Liver (tissue), 9 donors: Measurements from ENCODE around the gene ULK4. TPM values are rescaled to one million over a fixed set of nuclear protein-coding genes. Genes with fewer than 3 reads are reported as not detected.

Source experiments
- DNase-seq: peaks from one replicate; pipeline ENCODE4 v3.0.0-alpha.2; 2017; ENCODE audit warnings: low spot score
- H3K27ac ChIP-seq, 2 donors: one replicate each; pipeline ENCODE4 v1.7.0; 2013; ENCODE audit warnings: inconsistent platforms in 2 of 2, low read length in 2 of 2, control low read depth in 1 of 2, low read depth in 1 of 2, mild to moderate bottlenecking in 1 of 2
- H3K27me3 ChIP-seq, 4 donors: one replicate each; pipeline versions ENCODE4 v1.6.1 to v1.7.0; 2013; ENCODE audit warnings: low read length in 3 of 4, inconsistent platforms in 1 of 4, mild to moderate bottlenecking in 1 of 4, moderate library complexity in 1 of 4; ENCODE audit not compliant: control insufficient read depth in 4 of 4, insufficient read depth in 4 of 4
- H3K36me3 ChIP-seq, 4 donors: one replicate each; pipeline versions ENCODE4 v1.6.1 to v1.7.0; 2013; ENCODE audit warnings: low read length in 3 of 4, mild to moderate bottlenecking in 3 of 4, low read depth in 1 of 4, moderate library complexity in 1 of 4; ENCODE audit not compliant: control insufficient read depth in 4 of 4, insufficient read depth in 3 of 4
- H3K4me1 ChIP-seq, 4 donors: one replicate each; pipeline versions ENCODE4 v1.6.1 to v1.7.0; 2013; ENCODE audit warnings: low read length in 3 of 4, mild to moderate bottlenecking in 3 of 4, moderate library complexity in 1 of 4; ENCODE audit not compliant: control insufficient read depth in 4 of 4, insufficient read depth in 4 of 4
- H3K4me3 ChIP-seq, 3 donors: one replicate each; pipeline versions ENCODE4 v1.6.1 to v1.7.0; 2013; ENCODE audit warnings: low read length in 3 of 3, control low read depth in 1 of 3, low read depth in 1 of 3, mild to moderate bottlenecking in 1 of 3
- H3K9ac ChIP-seq, 2 donors: one replicate each; pipeline ENCODE4 v1.7.0; 2013; ENCODE audit warnings: low read length in 2 of 2, mild to moderate bottlenecking in 2 of 2, moderate library complexity in 2 of 2, control low read depth in 1 of 2, low read depth in 1 of 2
- H3K9me3 ChIP-seq, 4 donors: one replicate each; pipeline versions ENCODE4 v1.6.1 to v1.7.0; 2013; ENCODE audit warnings: low read length in 3 of 4; ENCODE audit not compliant: control insufficient read depth in 4 of 4
- EGR1 ChIP-seq, 2 donors: IDR thresholded peaks; 2 replicates each; pipeline ENCODE4 v1.6.1; 2016 to 2018; ENCODE audit warnings: antibody characterized with exemption in 2 of 2, low read depth in 2 of 2
- FOXA1 ChIP-seq: IDR thresholded peaks from 2 replicates; pipeline ENCODE4 v1.6.1; 2016; ENCODE audit warnings: antibody characterized with exemption
- FOXA2 ChIP-seq: IDR thresholded peaks from 2 replicates; pipeline ENCODE4 v1.6.1; 2016; ENCODE audit warnings: antibody characterized with exemption
- GABPA ChIP-seq, 2 donors: IDR thresholded peaks in 1 of 2; conservative IDR thresholded peaks in 1 of 2; 2 replicates each; pipeline ENCODE4 v1.6.1; 2016; ENCODE audit warnings: antibody characterized with exemption in 2 of 2, mild to moderate bottlenecking in 1 of 2, moderate library complexity in 1 of 2
- HNF4A ChIP-seq, 2 donors: conservative IDR thresholded peaks; 2 replicates each; pipeline ENCODE4 v1.6.1; 2016; ENCODE audit warnings: antibody characterized with exemption in 2 of 2, mild to moderate bottlenecking in 2 of 2
- JUND ChIP-seq, 2 donors: IDR thresholded peaks; 2 replicates each; pipeline ENCODE4 v1.6.1; 2016; ENCODE audit warnings: antibody characterized with exemption in 2 of 2
- MAX ChIP-seq: IDR thresholded peaks from 2 replicates; pipeline ENCODE4 v1.6.1; 2016; ENCODE audit warnings: antibody characterized with exemption
- NR2F2 ChIP-seq: IDR thresholded peaks from 2 replicates; pipeline ENCODE4 v1.6.1; 2016; ENCODE audit warnings: antibody characterized with exemption
- RAD21 ChIP-seq, 2 donors: IDR thresholded peaks; 2 replicates each; pipeline ENCODE4 v1.6.1; 2016; ENCODE audit warnings: antibody characterized with exemption in 2 of 2, mild to moderate bottlenecking in 2 of 2
- REST ChIP-seq: IDR thresholded peaks from 2 replicates; pipeline ENCODE4 v1.6.1; 2016; ENCODE audit warnings: antibody characterized with exemption, mild to moderate bottlenecking
- RXRA ChIP-seq, 2 donors: IDR thresholded peaks; 2 replicates each; pipeline ENCODE4 v1.6.1; 2017 to 2018; ENCODE audit warnings: antibody characterized with exemption in 2 of 2, mild to moderate bottlenecking in 1 of 2
- SP1 ChIP-seq: IDR thresholded peaks from 2 replicates; pipeline ENCODE4 v1.6.1; 2018; ENCODE audit warnings: antibody characterized with exemption, mild to moderate bottlenecking
- TAF1 ChIP-seq: conservative IDR thresholded peaks from 2 replicates; pipeline ENCODE4 v1.6.1; 2016; ENCODE audit warnings: antibody characterized with exemption, mild to moderate bottlenecking
- WGBS: extraction: QIAGEN DNeasy Blood & Tissue Kit; methylation state at CpG from one replicate; pipeline ENCODE4 v1.1.7; 2013; 5-methylcytosine and 5-hydroxymethylcytosine counted together
- polyA plus RNA-seq, 2 donors: library from polyadenylated mRNA; stranded (reverse) in 1 of 2; unstranded in 1 of 2; fragments of 200-250 nt in 1 of 2; fragments of >200 nt in 1 of 2; fragmentation: Nextera tagmentation in 1 of 2; extraction: Ambion mirVana in 1 of 2; gene quantifications; one replicate each; pipeline versions ENCODE4 v1.2.1 to v1.2.3, GENCODE V29; 2013 to 2015
- total RNA-seq, 2 donors: library from RNA; depleted of rRNA; stranded (reverse); fragments of >200 nt; gene quantifications; one replicate each; pipeline ENCODE4 v1.2.3, GENCODE V29; 2014
- TF ChIP-seq, protein P1 (sequence below): IDR thresholded peaks from 2 replicates; pipeline ENCODE4 v1.6.1; 2016; ENCODE audit warnings: antibody characterized with exemption
- TF ChIP-seq, protein P2 (sequence below): IDR thresholded peaks from 2 replicates; pipeline ENCODE4 v1.6.1; 2016; ENCODE audit warnings: antibody characterized with exemption
- TF ChIP-seq, protein P3 (sequence below): fragments of 150-350 bp; IDR thresholded peaks from 2 replicates; pipeline ENCODE4 v1.5.1; 2017; ENCODE audit warnings: improper control_type of control experiment, low read depth, low read length; ENCODE audit not compliant: missing input control
- donor health status: healthy.
- donor health status: healthy.
- donor health status: healthy.
- donor health status: healthy.
- donor health status: healthy.

Gene ULK4
- total and polyA plus RNA-seq, 4 donors, result 1.1 to 11.5 (median 3.2) TPM

DNA sequence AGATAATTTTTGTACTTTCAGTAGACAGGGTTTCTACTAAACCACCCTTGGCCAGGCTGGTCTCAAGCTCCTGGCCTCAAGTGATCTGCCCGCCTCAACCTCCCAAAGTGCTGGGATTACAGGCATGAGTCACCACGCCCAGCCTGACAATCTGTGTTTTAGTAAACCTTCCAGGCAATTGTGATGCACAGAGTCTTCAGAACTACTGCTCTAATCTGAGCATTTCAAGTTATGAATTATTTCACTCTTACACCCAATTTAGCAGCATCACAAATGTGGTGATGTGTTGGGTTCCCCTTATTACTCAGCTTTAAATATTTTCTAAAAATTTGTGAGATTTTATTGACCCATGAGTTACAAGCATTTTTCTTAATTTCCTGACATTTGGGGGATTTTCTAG lies 94.4 kb downstream of the ULK4 start:
- H3K9me3 ChIP-seq, result no peaks in the 10 kb centered on the region
- WGBS, result 94% methylated on average over 2 of the region's 2 CpGs
- TF ChIP-seq FOXA2, result no peak
- no peak for TF ChIP-seq REST
- TF ChIP-seq EGR1 (IDR thresholded peaks at IDR 0.05; ENCODE audit: low read depth in 2 of 2), result no peak
- TF ChIP-seq, protein P1, sequence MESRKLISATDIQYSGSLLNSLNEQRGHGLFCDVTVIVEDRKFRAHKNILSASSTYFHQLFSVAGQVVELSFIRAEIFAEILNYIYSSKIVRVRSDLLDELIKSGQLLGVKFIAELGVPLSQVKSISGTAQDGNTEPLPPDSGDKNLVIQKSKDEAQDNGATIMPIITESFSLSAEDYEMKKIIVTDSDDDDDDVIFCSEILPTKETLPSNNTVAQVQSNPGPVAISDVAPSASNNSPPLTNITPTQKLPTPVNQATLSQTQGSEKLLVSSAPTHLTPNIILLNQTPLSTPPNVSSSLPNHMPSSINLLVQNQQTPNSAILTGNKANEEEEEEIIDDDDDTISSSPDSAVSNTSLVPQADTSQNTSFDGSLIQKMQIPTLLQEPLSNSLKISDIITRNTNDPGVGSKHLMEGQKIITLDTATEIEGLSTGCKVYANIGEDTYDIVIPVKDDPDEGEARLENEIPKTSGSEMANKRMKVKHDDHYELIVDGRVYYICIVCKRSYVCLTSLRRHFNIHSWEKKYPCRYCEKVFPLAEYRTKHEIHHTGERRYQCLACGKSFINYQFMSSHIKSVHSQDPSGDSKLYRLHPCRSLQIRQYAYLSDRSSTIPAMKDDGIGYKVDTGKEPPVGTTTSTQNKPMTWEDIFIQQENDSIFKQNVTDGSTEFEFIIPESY, result no peak
- TF ChIP-seq FOXA1, result no peak
- TF ChIP-seq HNF4A (conservative IDR thresholded peaks at IDR 0.05), result no peak

GRCh38 chr3:41866298-41866697 lies 95.6 kb downstream of the ULK4 start:
- H3K4me3 ChIP-seq, result no peak overlapping the region
- no peaks in the 10 kb centered on the region for H3K9me3 ChIP-seq
- H3K27ac ChIP-seq, result no peak overlapping the region
- WGBS, result 96% methylated on average over 6 of the region's 6 CpGs
- no peaks in the 10 kb centered on the region for H3K27me3 ChIP-seq
- H3K4me1 ChIP-seq, result no peaks in the 10 kb centered on the region
- TF ChIP-seq TAF1, result no peak
- TF ChIP-seq, protein P2, sequence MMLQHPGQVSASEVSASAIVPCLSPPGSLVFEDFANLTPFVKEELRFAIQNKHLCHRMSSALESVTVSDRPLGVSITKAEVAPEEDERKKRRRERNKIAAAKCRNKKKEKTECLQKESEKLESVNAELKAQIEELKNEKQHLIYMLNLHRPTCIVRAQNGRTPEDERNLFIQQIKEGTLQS, result no peak
- no peak for TF ChIP-seq MAX
- no peak for TF ChIP-seq HNF4A (conservative IDR thresholded peaks at IDR 0.05)
- no peak for TF ChIP-seq RAD21 (IDR thresholded peaks at IDR 0.05)
- no peak for TF ChIP-seq SP1
- no peak for TF ChIP-seq JUND (IDR thresholded peaks at IDR 0.05)
- TF ChIP-seq NR2F2, result no peak
- no peak for DNase-seq
- no peak overlapping the region for H3K9ac ChIP-seq
- no peaks in the 10 kb centered on the region for H3K36me3 ChIP-seq

More for the DNA sequence above, 94.4 kb downstream of the ULK4 start:
- H3K27ac ChIP-seq, result no peak overlapping the region
- H3K36me3 ChIP-seq, result no peaks in the 10 kb centered on the region
- H3K4me3 ChIP-seq, result no peak overlapping the region
- no peaks in the 10 kb centered on the region for H3K27me3 ChIP-seq
- no peaks in the 10 kb centered on the region for H3K4me1 ChIP-seq
- no peak overlapping the region for H3K9ac ChIP-seq
- DNase-seq, result no peak

DNA sequence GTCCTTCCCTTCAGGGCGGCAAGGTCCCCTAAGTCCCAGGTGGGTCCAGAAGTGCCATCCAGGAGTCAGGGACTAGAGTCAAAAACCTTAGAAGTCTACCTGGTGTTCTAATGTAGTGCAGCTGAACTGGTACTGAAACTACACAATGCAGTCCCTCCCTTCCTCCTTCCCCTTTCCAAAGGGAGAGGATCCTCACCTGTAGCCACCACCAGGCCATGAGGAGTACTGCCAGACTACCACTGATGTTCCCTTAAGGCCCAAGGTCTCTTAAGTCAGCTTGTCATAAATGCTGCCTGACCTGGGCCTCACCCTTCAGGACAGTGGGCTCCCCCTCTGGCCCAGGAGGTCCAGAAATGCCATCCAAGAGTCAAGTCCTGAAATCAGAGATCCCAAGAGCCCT lies 98.9 kb downstream of the ULK4 start:
- Histone ChIP-seq H3K4me1 (no peaks in the 10 kb centered on the region), H3K27me3 (no peaks in the 10 kb centered on the region), H3K36me3 (no peaks in the 10 kb centered on the region), H3K4me3 (no peak overlapping the region), H3K9me3 (no peaks in the 10 kb centered on the region), H3K9ac (no peak overlapping the region), H3K27ac (no peak overlapping the region)
- WGBS, result 100% methylated on average over 1 of the region's 1 CpG
- DNase-seq, result no peak
- no peak for TF ChIP-seq FOXA1
- TF ChIP-seq, protein P3, sequence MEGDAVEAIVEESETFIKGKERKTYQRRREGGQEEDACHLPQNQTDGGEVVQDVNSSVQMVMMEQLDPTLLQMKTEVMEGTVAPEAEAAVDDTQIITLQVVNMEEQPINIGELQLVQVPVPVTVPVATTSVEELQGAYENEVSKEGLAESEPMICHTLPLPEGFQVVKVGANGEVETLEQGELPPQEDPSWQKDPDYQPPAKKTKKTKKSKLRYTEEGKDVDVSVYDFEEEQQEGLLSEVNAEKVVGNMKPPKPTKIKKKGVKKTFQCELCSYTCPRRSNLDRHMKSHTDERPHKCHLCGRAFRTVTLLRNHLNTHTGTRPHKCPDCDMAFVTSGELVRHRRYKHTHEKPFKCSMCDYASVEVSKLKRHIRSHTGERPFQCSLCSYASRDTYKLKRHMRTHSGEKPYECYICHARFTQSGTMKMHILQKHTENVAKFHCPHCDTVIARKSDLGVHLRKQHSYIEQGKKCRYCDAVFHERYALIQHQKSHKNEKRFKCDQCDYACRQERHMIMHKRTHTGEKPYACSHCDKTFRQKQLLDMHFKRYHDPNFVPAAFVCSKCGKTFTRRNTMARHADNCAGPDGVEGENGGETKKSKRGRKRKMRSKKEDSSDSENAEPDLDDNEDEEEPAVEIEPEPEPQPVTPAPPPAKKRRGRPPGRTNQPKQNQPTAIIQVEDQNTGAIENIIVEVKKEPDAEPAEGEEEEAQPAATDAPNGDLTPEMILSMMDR, result no peak
- no peak for TF ChIP-seq RXRA (IDR thresholded peaks at IDR 0.05)
- no peak for TF ChIP-seq GABPA (IDR thresholded peaks at IDR 0.05 in 1 of 2, conservative IDR thresholded peaks at IDR 0.05 in 1 of 2)
- TF ChIP-seq MAX, result no peak
- TF ChIP-seq NR2F2, result no peak
- TF ChIP-seq, protein P1, result no peak
- TF ChIP-seq, protein P2, result no peak
- no peak for TF ChIP-seq EGR1 (IDR thresholded peaks at IDR 0.05; ENCODE audit: low read depth in 2 of 2)
- no peak for TF ChIP-seq RAD21 (IDR thresholded peaks at IDR 0.05)
- TF ChIP-seq JUND (IDR thresholded peaks at IDR 0.05), result no peak
- no peak for TF ChIP-seq SP1
- no peak for TF ChIP-seq TAF1
- TF ChIP-seq HNF4A (conservative IDR thresholded peaks at IDR 0.05), result no peak
